Progenitor cell of endocrine pancreas (in vitro differentiated cells): Measurements from ENCODE around the gene RBM10. TPM values are rescaled to one million over a fixed set of nuclear protein-coding genes. Genes with fewer than 3 reads are reported as not detected.

ENCODE experiments used
- DNase-seq: peaks from one replicate; pipeline ENCODE4 v3.0.0; 2021; ENCODE audit warnings: low spot score; ENCODE audit not compliant: unreplicated experiment
- H3K27ac Mint-ChIP-seq: 2 replicates; pipeline ENCODE4 v1.8.0; 2021; ENCODE audit warnings: mild to moderate bottlenecking, moderate library complexity, mixed read lengths
- H3K27me3 Mint-ChIP-seq: 2 replicates; pipeline ENCODE4 v1.8.0; 2021; ENCODE audit warnings: mixed read lengths
- H3K36me3 Mint-ChIP-seq: 2 replicates; pipeline ENCODE4 v1.8.0; 2022; ENCODE audit warnings: mixed read lengths; ENCODE audit not compliant: insufficient read depth
- H3K4me1 Mint-ChIP-seq: 2 replicates; pipeline ENCODE4 v1.8.0; 2021; ENCODE audit warnings: low read depth, mixed read lengths
- H3K4me3 Mint-ChIP-seq: 2 replicates; pipeline ENCODE4 v1.8.0; 2021; ENCODE audit warnings: low read depth, mild to moderate bottlenecking, moderate library complexity, mixed read lengths
- H3K9me3 Mint-ChIP-seq: 2 replicates; pipeline ENCODE4 v1.8.0; 2021; ENCODE audit warnings: low read depth, mixed read lengths
- total RNA-seq: library from RNA; stranded (reverse); gene quantifications from 2 replicates; pipeline ENCODE4 v1.2.1, GENCODE V29; 2021
- TF ChIP-seq, protein P1 (sequence below): fragments of 200-600 bp; sonication (generic); IDR thresholded peaks from one replicate; pipeline ENCODE4 v1.5.0; 2021; ENCODE audit warnings: antibody characterized with exemption, mild to moderate bottlenecking; ENCODE audit not compliant: unreplicated experiment

RBM10 gene
- total RNA-seq, 1 donor from 2014 or later: 68.2 TPM

DNA sequence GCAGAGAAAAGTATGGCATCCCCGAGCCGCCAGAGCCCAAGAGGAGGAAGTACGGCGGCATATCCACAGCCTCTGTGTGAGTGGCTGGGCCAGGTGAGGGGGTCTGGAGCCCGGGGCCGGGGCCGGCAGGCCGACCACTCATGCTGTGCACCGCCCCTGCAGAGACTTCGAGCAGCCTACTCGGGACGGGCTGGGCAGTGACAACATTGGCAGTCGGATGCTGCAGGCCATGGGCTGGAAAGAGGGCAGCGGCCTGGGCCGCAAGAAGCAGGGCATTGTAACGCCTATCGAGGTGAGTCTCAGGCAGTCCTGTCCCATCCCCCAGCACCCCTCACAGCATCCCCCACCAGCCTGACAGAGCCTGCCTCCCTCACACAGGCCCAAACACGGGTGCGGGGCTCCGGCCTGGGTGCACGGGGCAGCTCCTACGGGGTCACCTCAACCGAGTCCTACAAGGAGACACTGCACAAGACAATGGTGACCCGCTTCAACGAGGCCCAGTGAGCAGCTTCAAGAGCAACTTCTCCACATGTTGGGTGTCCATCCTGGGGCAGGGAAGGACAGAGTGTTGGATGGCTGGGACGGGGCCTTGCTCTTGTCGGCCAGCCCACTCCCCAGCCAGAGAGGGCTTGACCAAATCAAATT, 41.2 kb downstream of the RBM10 start:
- no peak overlapping the region for H3K4me3 Mint-ChIP-seq
- peaks cover 2% of the 10 kb centered on the region for H3K9me3 Mint-ChIP-seq
- TF ChIP-seq, protein P1, sequence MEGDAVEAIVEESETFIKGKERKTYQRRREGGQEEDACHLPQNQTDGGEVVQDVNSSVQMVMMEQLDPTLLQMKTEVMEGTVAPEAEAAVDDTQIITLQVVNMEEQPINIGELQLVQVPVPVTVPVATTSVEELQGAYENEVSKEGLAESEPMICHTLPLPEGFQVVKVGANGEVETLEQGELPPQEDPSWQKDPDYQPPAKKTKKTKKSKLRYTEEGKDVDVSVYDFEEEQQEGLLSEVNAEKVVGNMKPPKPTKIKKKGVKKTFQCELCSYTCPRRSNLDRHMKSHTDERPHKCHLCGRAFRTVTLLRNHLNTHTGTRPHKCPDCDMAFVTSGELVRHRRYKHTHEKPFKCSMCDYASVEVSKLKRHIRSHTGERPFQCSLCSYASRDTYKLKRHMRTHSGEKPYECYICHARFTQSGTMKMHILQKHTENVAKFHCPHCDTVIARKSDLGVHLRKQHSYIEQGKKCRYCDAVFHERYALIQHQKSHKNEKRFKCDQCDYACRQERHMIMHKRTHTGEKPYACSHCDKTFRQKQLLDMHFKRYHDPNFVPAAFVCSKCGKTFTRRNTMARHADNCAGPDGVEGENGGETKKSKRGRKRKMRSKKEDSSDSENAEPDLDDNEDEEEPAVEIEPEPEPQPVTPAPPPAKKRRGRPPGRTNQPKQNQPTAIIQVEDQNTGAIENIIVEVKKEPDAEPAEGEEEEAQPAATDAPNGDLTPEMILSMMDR: no peak
- no peak for DNase-seq
- H3K27me3 Mint-ChIP-seq: no peaks in the 10 kb centered on the region
- no peaks in the 10 kb centered on the region for H3K4me1 Mint-ChIP-seq
- H3K36me3 Mint-ChIP-seq: peaks cover 7% of the 10 kb centered on the region
- no peak overlapping the region for H3K27ac Mint-ChIP-seq

- peaks cover 2% of the 10 kb centered on the region for H3K9me3 Mint-ChIP-seq
- H3K27ac Mint-ChIP-seq: no peak overlapping the region
- peaks cover 7% of the 10 kb centered on the region for H3K36me3 Mint-ChIP-seq
- H3K4me3 Mint-ChIP-seq: no peak overlapping the region
- TF ChIP-seq, protein P1: no peak
- no peaks in the 10 kb centered on the region for H3K4me1 Mint-ChIP-seq
- no peaks in the 10 kb centered on the region for H3K27me3 Mint-ChIP-seq
- DNase-seq: no peak
Observed at GRCh38 chrX:47187106-47187677, 42.2 kb downstream of the RBM10 start.

DNA sequence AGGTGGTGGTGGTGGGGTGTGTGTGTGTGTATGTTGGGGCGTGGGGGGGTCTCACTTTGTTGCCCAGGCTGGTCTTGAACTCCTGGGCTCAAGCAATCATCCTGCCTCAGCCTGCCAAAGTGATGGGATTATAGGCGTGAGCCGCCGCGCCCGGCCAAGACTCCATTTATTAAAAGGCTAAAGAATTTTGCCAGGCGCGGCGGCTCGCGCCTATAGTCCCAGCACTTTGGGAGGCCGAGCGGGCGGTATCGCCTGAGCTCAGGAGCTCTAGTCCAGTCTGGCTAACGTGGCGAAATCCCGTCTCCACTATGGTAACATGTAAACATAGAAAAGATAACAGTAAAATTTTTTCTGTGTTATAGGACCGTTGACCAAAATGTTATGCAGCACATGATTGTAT, 44.9 kb downstream of the RBM10 start:
- Mint-ChIP-seq H3K27me3 (no peaks in the 10 kb centered on the region), H3K9me3 (no peaks in the 10 kb centered on the region), H3K4me3 (no peak overlapping the region), H3K4me1 (peaks cover 10% of the 10 kb centered on the region), H3K27ac (no peak overlapping the region), H3K36me3 (peaks cover 7% of the 10 kb centered on the region)
- DNase-seq: no peak
- TF ChIP-seq, protein P1: no peak

- peak overlapping the region; percentile 89 for H3K4me3 Mint-ChIP-seq
- H3K27ac Mint-ChIP-seq: peak overlapping the region; percentile 67
- peaks cover 7% of the 10 kb centered on the region for H3K36me3 Mint-ChIP-seq
- TF ChIP-seq, protein P1: no peak
- no peaks in the 10 kb centered on the region for H3K9me3 Mint-ChIP-seq
- no peaks in the 10 kb centered on the region for H3K27me3 Mint-ChIP-seq
- peaks cover 16% of the 10 kb centered on the region for H3K4me1 Mint-ChIP-seq
- DNase-seq: peak; percentile 74
Observed at GRCh38 chrX:47190445-47191269, 45.6 kb downstream of the RBM10 start.

DNA sequence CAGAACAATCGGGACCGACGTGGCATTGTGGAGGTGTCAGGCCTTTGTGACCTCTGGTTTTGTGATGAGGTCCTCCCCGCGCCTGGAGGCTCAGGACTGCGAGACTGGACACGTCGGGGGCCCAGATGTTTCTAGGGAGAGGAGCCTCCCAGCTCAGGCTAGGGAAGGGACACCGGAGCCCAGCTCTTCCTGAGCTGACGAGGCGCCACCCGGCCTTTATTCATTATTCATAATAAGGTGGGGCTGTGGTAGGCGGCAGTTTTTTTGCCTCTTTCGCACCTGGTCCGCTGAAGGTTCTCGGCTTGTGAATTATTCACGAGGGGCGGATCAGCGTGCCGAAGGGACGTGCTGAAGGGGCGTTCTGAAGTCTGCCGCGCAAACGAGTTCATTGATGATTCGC, 46.3 kb downstream of the RBM10 start:
- Mint-ChIP-seq H3K36me3 (peaks cover 11% of the 10 kb centered on the region), H3K4me3 (peak overlapping the region; percentile 89), H3K4me1 (peaks cover 23% of the 10 kb centered on the region), H3K9me3 (no peaks in the 10 kb centered on the region), H3K27me3 (no peaks in the 10 kb centered on the region), H3K27ac (peak overlapping the region; percentile 67)
- TF ChIP-seq, protein P1: no peak
- DNase-seq: no peak
